PC-9 (cell line): Measurements from ENCODE around the gene ASTL. TPM values are rescaled to one million over a fixed set of nuclear protein-coding genes. Genes with fewer than 3 reads are reported as not detected.

ENCODE experiments used
- BruUV-seq: library from RNA; stranded (reverse); fragments of 400-500 nt; replicated peaks from 2 replicates; lab custom pipeline; 2021; lab: Mats Ljungman, UMichigan
- CTCF ChIA-PET: fragments of 300-600 bp; sonication (Branson Sonifier 250); formaldehyde crosslinking; loops from one replicate; lab custom pipeline; 2022; ENCODE audit warnings: antibody characterized with exemption; lab: Charles Lee
- POLR2A ChIA-PET: fragments of 300-600 bp; sonication (Branson Sonifier 250); formaldehyde crosslinking; loops from one replicate; lab custom pipeline; 2022; ENCODE audit warnings: antibody characterized with exemption; ENCODE audit not compliant: unreplicated experiment; lab: Charles Lee
- DNase-seq, 2 experiments: peaks; one replicate each; pipeline versions ENCODE4 v3.0.0 to v3.0.0-alpha.2; 2015 to 2022; ENCODE audit warnings: mixed read lengths in 1 of 2
- H2AFZ ChIP-seq: fragments of 200-600 bp; sonication (generic); 2 replicates; pipeline ENCODE4 v1.8.1; 2017; ENCODE audit warnings: antibody characterized with exemption
- H3F3A ChIP-seq: fragments of 200-600 bp; sonication (generic); 2 replicates; pipeline ENCODE4 v1.8.1; 2017; ENCODE audit warnings: antibody characterized with exemption, mild to moderate bottlenecking, low read depth; ENCODE audit not compliant: insufficient read depth
- H3K27ac ChIP-seq: fragments of 200-600 bp; sonication (generic); 2 replicates; pipeline ENCODE4 v1.6.1; 2016; ENCODE audit warnings: mixed run types
- H3K27me3 ChIP-seq: fragments of 200-600 bp; sonication (generic); 2 replicates; pipeline ENCODE4 v1.6.1; 2016; ENCODE audit warnings: low read depth, mixed run types; ENCODE audit not compliant: insufficient read depth
- H3K36me3 ChIP-seq: fragments of 200-600 bp; sonication (generic); 2 replicates; pipeline ENCODE4 v1.6.1; 2016; ENCODE audit warnings: low read depth, mixed run types
- H3K4me1 ChIP-seq: fragments of 200-600 bp; sonication (generic); replicated peaks from 2 replicates; pipeline ENCODE4 v1.6.1; 2016; ENCODE audit warnings: mixed run types; ENCODE audit not compliant: insufficient read depth
- H3K4me2 ChIP-seq: fragments of 200-600 bp; sonication (generic); 2 replicates; pipeline ENCODE4 v1.6.1; 2017; ENCODE audit warnings: mixed run types
- H3K4me3 ChIP-seq: fragments of 200-600 bp; sonication (generic); 2 replicates; pipeline ENCODE4 v1.6.1; 2016; ENCODE audit warnings: mixed run types
- H3K79me2 ChIP-seq: fragments of 200-600 bp; sonication (generic); 2 replicates; pipeline ENCODE4 v1.6.1; 2017; ENCODE audit warnings: low read depth, mixed run types
- H3K9me2 ChIP-seq: fragments of 200-600 bp; sonication (generic); 2 replicates; pipeline ENCODE4 v1.8.1; 2017; ENCODE audit warnings: mild to moderate bottlenecking; ENCODE audit not compliant: insufficient read depth
- H3K9me3 ChIP-seq: fragments of 200-600 bp; sonication (generic); 2 replicates; pipeline ENCODE4 v1.8.1; 2016; ENCODE audit warnings: low read depth; ENCODE audit not compliant: insufficient read depth
- H4K20me1 ChIP-seq: fragments of 200-600 bp; sonication (generic); 2 replicates; pipeline ENCODE4 v1.8.1; 2017; ENCODE audit not compliant: insufficient read depth
- CTCF ChIP-seq: fragments of 200-600 bp; sonication (generic); conservative IDR thresholded peaks from 2 replicates; pipeline ENCODE4 v1.6.1; 2017; ENCODE audit warnings: mixed run types, antibody characterized with exemption, mild to moderate bottlenecking, moderate library complexity
- EZH2 ChIP-seq: fragments of 200-600 bp; sonication (generic); IDR thresholded peaks from 2 replicates; pipeline ENCODE4 v1.8.0; 2017; ENCODE audit warnings: antibody characterized with exemption, low read depth
- intact Hi-C: fragments of 100-400 bp; cut with micrococcal nuclease; formaldehyde crosslinking; loops from one replicate; pipeline ENCODE4 v1.10.0; 2022; ENCODE audit not compliant: unreplicated experiment
- total RNA-seq: library from RNA; stranded (reverse); gene quantifications from 2 replicates; pipeline ENCODE4 v1.2.3, GENCODE V29; 2021

Gene ASTL
- total RNA-seq, 1 experiment from 2014 or later: not detected

GRCh38 chr2:96120091-96120720 lies 18.1 kb downstream of the ASTL start:
- intact Hi-C loops: no loop called here
- CTCF ChIA-PET: no interaction called here
- peaks cover 82% of the 10 kb centered on the region for H3K27me3 ChIP-seq

GRCh38 chr2:96119389-96119751 lies 18.9 kb downstream of the ASTL start:
- no TSS peak for BruUV-seq
- intact Hi-C loops: no loop called here
- H3K79me2 ChIP-seq: no peaks in the 10 kb centered on the region
- no peak overlapping the region for H3K27ac ChIP-seq
- ChIA-PET POLR2A (no interaction called here), CTCF (no interaction called here)
- H3K9me3 ChIP-seq: no peaks in the 10 kb centered on the region
- H2AFZ ChIP-seq: no peak overlapping the region
- no peaks in the 10 kb centered on the region for H3K9me2 ChIP-seq
- no peaks in the 10 kb centered on the region for H3K36me3 ChIP-seq
- no peak overlapping the region for H3K4me3 ChIP-seq
- TF ChIP-seq CTCF (no peak), EZH2 (no peak)
- peaks cover 73% of the 10 kb centered on the region for H3K27me3 ChIP-seq
- no peaks in the 10 kb centered on the region for H4K20me1 ChIP-seq
- H3K4me2 ChIP-seq: no peak overlapping the region
- peaks cover 5% of the 10 kb centered on the region; the same call in 1 of the 2 replicates for H3K4me1 ChIP-seq
- no peaks in the 10 kb centered on the region for H3F3A ChIP-seq
- no peak for DNase-seq

More at GRCh38 chr2:96120091-96120720, 18.1 kb downstream of the ASTL start:
- no TSS peak for BruUV-seq
- Histone ChIP-seq H3K79me2 (no peaks in the 10 kb centered on the region), H3K4me3 (no peak overlapping the region), H3K4me1 (peaks cover 5% of the 10 kb centered on the region; the same call in 1 of the 2 replicates), H4K20me1 (no peaks in the 10 kb centered on the region), H2AFZ (no peak overlapping the region), H3K9me2 (no peaks in the 10 kb centered on the region), H3K27ac (no peak overlapping the region), H3K36me3 (no peaks in the 10 kb centered on the region), H3K4me2 (no peak overlapping the region), H3K9me3 (no peaks in the 10 kb centered on the region), H3F3A (no peaks in the 10 kb centered on the region)
- DNase-seq: no peak
- POLR2A ChIA-PET: no interaction called here
- TF ChIP-seq EZH2 (no peak), CTCF (no peak)

GRCh38 chr2:96118698-96119388 lies 19.5 kb downstream of the ASTL start:
- Histone ChIP-seq H2AFZ (no peak overlapping the region), H3K36me3 (no peaks in the 10 kb centered on the region), H3K4me2 (no peak overlapping the region), H3K4me3 (no peak overlapping the region), H4K20me1 (no peaks in the 10 kb centered on the region), H3K9me3 (no peaks in the 10 kb centered on the region), H3F3A (no peaks in the 10 kb centered on the region), H3K27me3 (peaks cover 68% of the 10 kb centered on the region), H3K79me2 (no peaks in the 10 kb centered on the region), H3K4me1 (peaks cover 5% of the 10 kb centered on the region; the same call in 1 of the 2 replicates), H3K9me2 (no peaks in the 10 kb centered on the region), H3K27ac (no peak overlapping the region)
- no peak for DNase-seq
- POLR2A ChIA-PET: no interaction called here
- no TSS peak for BruUV-seq
- TF ChIP-seq CTCF (no peak), EZH2 (no peak)
- intact Hi-C loops: no loop called here
- CTCF ChIA-PET: no interaction called here
